K562 (cell line): ENCODE measurements around the gene RSPH10B. TPM values are rescaled to one million over a fixed set of nuclear protein-coding genes. Genes with fewer than 3 reads are reported as not detected.
A peak's percentile ranks its signal among the peaks of the same experiment; 100 is the strongest.

Experiments
- BRCA1 ChIP-seq, 2 experiments: fragments of 450-650 bp in 1 of 2; sonication (generic) in 1 of 2; formaldehyde crosslinking in 1 of 2; IDR thresholded peaks; 2 replicates each; pipeline versions ENCODE4 v1.5.0 to v1.6.1; 2017 to 2020; ENCODE audit warnings: mild to moderate bottlenecking in 1 of 2, missing genetic modification reagents in 1 of 2
- ETV5 ChIP-seq: sonication (generic); formaldehyde crosslinking; IDR thresholded peaks from 2 replicates; pipeline ENCODE4 v1.4.0; 2020; ENCODE audit warnings: low read depth, mild to moderate bottlenecking, missing genetic modification reagents
- FOXJ3 ChIP-seq: sonication (generic); formaldehyde crosslinking; IDR thresholded peaks from 2 replicates; pipeline ENCODE4 v1.4.0; 2020; ENCODE audit warnings: mild to moderate bottlenecking, missing genetic modification reagents
- FOXK1 ChIP-seq: sonication (generic); formaldehyde crosslinking; IDR thresholded peaks from 2 replicates; pipeline ENCODE4 v1.8.0; 2022; ENCODE audit warnings: missing genetic modification reagents, mild to moderate bottlenecking, borderline replicate concordance
- HDAC1 ChIP-seq, 2 experiments: fragments of 450-650 bp; IDR thresholded peaks; 2 replicates each; pipeline ENCODE4 v1.6.1; 2016 to 2017; ENCODE audit warnings: inconsistent platforms in 1 of 2, mild to moderate bottlenecking in 1 of 2, moderate library complexity in 1 of 2
- NCOA4 ChIP-seq: fragments of 450-650 bp; IDR thresholded peaks from 2 replicates; pipeline ENCODE4 v1.6.1; 2018; ENCODE audit warnings: mild to moderate bottlenecking; ENCODE audit not compliant: partially characterized antibody
- NFATC3 ChIP-seq: fragments of 450-650 bp; IDR thresholded peaks from 2 replicates; pipeline ENCODE4 v1.6.1; 2017; ENCODE audit warnings: mild to moderate bottlenecking
- PHB2 ChIP-seq: fragments of 450-650 bp; IDR thresholded peaks from 2 replicates; pipeline ENCODE4 v1.6.1; 2017; ENCODE audit warnings: low read depth
- RAD21 ChIP-seq, 2 experiments: fragments of 250-450 bp in 1 of 2; fragments of 450-650 bp in 1 of 2; sonication (Bioruptor Pico) in 1 of 2; formaldehyde crosslinking in 1 of 2; IDR thresholded peaks in 1 of 2; conservative IDR thresholded peaks in 1 of 2; 2 replicates each; pipeline versions ENCODE4 v1.4.0 to v1.8.0; 2020 to 2022; ENCODE audit warnings: mild to moderate bottlenecking in 2 of 2, moderate library complexity in 1 of 2
- TSC22D4 ChIP-seq: fragments of 450-650 bp; IDR thresholded peaks from 2 replicates; pipeline ENCODE4 v1.6.1; 2016; ENCODE audit warnings: missing genetic modification characterization, missing biosample characterization, control low read depth
- ZBED1 ChIP-seq: IDR thresholded peaks from 2 replicates; pipeline ENCODE4 v1.6.1; 2014
- ZNF609 ChIP-seq: sonication (generic); formaldehyde crosslinking; IDR thresholded peaks from 2 replicates; pipeline ENCODE4 v1.8.1; 2023; ENCODE audit warnings: missing genetic modification reagents, mild to moderate bottlenecking, borderline replicate concordance
- ZNF696 ChIP-seq: fragments of 250-450 bp; sonication (Bioruptor Pico); conservative IDR thresholded peaks from 2 replicates; pipeline ENCODE4 v1.4.0; 2020; ENCODE audit warnings: mild to moderate bottlenecking, moderate library complexity
- ZNF830 ChIP-seq: fragments of 250-450 bp; sonication (Bioruptor Pico); IDR thresholded peaks from 2 replicates; pipeline ENCODE4 v1.5.0; 2021; ENCODE audit warnings: mild to moderate bottlenecking
- polyA plus RNA-seq, 8 experiments: library from polyadenylated mRNA; depleted of rRNA in 4 of 8; stranded (reverse) in 5 of 8; unstranded in 3 of 8; fragments of >200 nt; fragmentation: Nextera tagmentation in 2 of 8; fragmentation: Illumina TruSeq in 1 of 8; extraction: Ambion mirVana in 2 of 8; extraction: Trizol in 1 of 8; gene quantifications; 2 replicates each; pipeline versions ENCODE4 v1.2.1 to v1.2.3, GENCODE V29; 2011 to 2014; ENCODE audit warnings: inconsistent platforms in 1 of 8, missing spikeins in 1 of 8
- total RNA-seq, 7 experiments: library from RNA; depleted of rRNA in 6 of 7; stranded (reverse); fragments of >200 nt in 6 of 7; fragmentation: Illumina TruSeq in 2 of 7; extraction: Trizol in 2 of 7; gene quantifications; 2 replicates each; pipeline versions ENCODE4 v1.2.1 to v1.2.3, GENCODE V29; 2011 to 2021; ENCODE audit warnings: low replicate concordance in 1 of 7
- TF ChIP-seq, protein P1 (sequence below): sonication (generic); formaldehyde crosslinking; IDR thresholded peaks from 2 replicates; pipeline ENCODE4 v1.8.0; 2022; ENCODE audit warnings: missing genetic modification reagents, mild to moderate bottlenecking, borderline replicate concordance
- TF ChIP-seq, protein P2 (sequence below): fragments of 250-450 bp; sonication (Bioruptor Pico); IDR thresholded peaks from 2 replicates; pipeline ENCODE4 v1.5.0; 2020; ENCODE audit warnings: mild to moderate bottlenecking, borderline replicate concordance

RSPH10B gene
- total and polyA plus RNA-seq, 9 of the 15 experiments (the other 6 are each of a cell fraction or from before 2014, with no cell fraction given): 0.01 to 0.09 TPM; not detected in 7

GRCh38 chr7:6008668-6009611 is 38.5 kb upstream of the RSPH10B start, which contains the start of the genes AIMP2 and PMS2 (continued):
- no peak for TF ChIP-seq ZNF696 (CRISPR knock-in tag)
- no peak for TF ChIP-seq NCOA4
- TF ChIP-seq FOXK1 (CRISPR knock-in tag): 0 out of 2 replicates have a peak, but pooled peaks have one; percentile 22
- TF ChIP-seq ZBED1: no peak
- TF ChIP-seq HDAC1 (IDR thresholded peaks at IDR 0.05): peak; percentile 62 to 99; a peak in 3 of 4 replicates
- TF ChIP-seq BRCA1 (IDR thresholded peaks at IDR 0.05): no peak
- peak; percentile 83; the same call in 1 of the 2 replicates for TF ChIP-seq BRCA1 (CRISPR knock-in tag; IDR thresholded peaks at IDR 0.05)
- TF ChIP-seq, protein P1, sequence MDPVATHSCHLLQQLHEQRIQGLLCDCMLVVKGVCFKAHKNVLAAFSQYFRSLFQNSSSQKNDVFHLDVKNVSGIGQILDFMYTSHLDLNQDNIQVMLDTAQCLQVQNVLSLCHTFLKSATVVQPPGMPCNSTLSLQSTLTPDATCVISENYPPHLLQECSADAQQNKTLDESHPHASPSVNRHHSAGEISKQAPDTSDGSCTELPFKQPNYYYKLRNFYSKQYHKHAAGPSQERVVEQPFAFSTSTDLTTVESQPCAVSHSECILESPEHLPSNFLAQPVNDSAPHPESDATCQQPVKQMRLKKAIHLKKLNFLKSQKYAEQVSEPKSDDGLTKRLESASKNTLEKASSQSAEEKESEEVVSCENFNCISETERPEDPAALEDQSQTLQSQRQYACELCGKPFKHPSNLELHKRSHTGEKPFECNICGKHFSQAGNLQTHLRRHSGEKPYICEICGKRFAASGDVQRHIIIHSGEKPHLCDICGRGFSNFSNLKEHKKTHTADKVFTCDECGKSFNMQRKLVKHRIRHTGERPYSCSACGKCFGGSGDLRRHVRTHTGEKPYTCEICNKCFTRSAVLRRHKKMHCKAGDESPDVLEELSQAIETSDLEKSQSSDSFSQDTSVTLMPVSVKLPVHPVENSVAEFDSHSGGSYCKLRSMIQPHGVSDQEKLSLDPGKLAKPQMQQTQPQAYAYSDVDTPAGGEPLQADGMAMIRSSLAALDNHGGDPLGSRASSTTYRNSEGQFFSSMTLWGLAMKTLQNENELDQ (CRISPR knock-in tag): no peak
- TF ChIP-seq TSC22D4 (tag): no peak
- TF ChIP-seq RAD21 (CRISPR knock-in tag; conservative IDR thresholded peaks at IDR 0.05 in 1 of 2, IDR thresholded peaks at IDR 0.05 in 1 of 2): peak; percentile 27 to 29; a peak in 3 of 4 replicates
- TF ChIP-seq, protein P2, sequence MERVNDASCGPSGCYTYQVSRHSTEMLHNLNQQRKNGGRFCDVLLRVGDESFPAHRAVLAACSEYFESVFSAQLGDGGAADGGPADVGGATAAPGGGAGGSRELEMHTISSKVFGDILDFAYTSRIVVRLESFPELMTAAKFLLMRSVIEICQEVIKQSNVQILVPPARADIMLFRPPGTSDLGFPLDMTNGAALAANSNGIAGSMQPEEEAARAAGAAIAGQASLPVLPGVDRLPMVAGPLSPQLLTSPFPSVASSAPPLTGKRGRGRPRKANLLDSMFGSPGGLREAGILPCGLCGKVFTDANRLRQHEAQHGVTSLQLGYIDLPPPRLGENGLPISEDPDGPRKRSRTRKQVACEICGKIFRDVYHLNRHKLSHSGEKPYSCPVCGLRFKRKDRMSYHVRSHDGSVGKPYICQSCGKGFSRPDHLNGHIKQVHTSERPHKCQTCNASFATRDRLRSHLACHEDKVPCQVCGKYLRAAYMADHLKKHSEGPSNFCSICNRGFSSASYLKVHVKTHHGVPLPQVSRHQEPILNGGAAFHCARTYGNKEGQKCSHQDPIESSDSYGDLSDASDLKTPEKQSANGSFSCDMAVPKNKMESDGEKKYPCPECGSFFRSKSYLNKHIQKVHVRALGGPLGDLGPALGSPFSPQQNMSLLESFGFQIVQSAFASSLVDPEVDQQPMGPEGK (CRISPR knock-in tag): no peak
- TF ChIP-seq ZNF609 (CRISPR knock-in tag): no peak
- TF ChIP-seq NFATC3: peak; percentile 30; the same call in 1 of the 2 replicates
- TF ChIP-seq FOXJ3 (CRISPR knock-in tag): no peak
- TF ChIP-seq ETV5 (CRISPR knock-in tag): peak; percentile 16; the same call in 1 of the 2 replicates
- 0 out of 2 replicates have a peak, but pooled peaks have one; percentile 60 for TF ChIP-seq ZNF830
- TF ChIP-seq PHB2: no peak
